NT2/D1 (cell line): Measurements from ENCODE around the gene ANKRD6.

Experiments used
- DNase-seq: peaks from one replicate; pipeline ENCODE4 v3.0.0-alpha.2; 2011; ENCODE audit warnings: low read depth, low spot score
- H3K27me3 ChIP-seq: 2 replicates; pipeline ENCODE4 v1.6.0; 2011; ENCODE audit warnings: mild to moderate bottlenecking; ENCODE audit not compliant: insufficient read length, insufficient read depth
- H3K36me3 ChIP-seq: 2 replicates; pipeline ENCODE4 v1.6.1; 2011; ENCODE audit warnings: mild to moderate bottlenecking, low read length, mixed read lengths; ENCODE audit not compliant: insufficient read depth, insufficient read length
- H3K4me1 ChIP-seq: 2 replicates; pipeline ENCODE4 v1.5.1; 2011; ENCODE audit not compliant: insufficient read depth, insufficient read length
- H3K4me3 ChIP-seq: 2 replicates; pipeline ENCODE4 v1.5.1; 2011; ENCODE audit warnings: low read depth; ENCODE audit not compliant: insufficient read length
- H3K9ac ChIP-seq: 2 replicates; pipeline ENCODE4 v1.6.0; 2011; ENCODE audit warnings: low read depth; ENCODE audit not compliant: insufficient read length
- H3K9me3 ChIP-seq: 2 replicates; pipeline ENCODE4 v1.5.1; 2011; ENCODE audit warnings: mild to moderate bottlenecking, low read length; ENCODE audit not compliant: insufficient read depth
- SUZ12 ChIP-seq: IDR thresholded peaks from 2 replicates; pipeline ENCODE4 v1.6.1; 2011; ENCODE audit not compliant: insufficient read length, insufficient read depth; ENCODE audit errors: extremely low read depth
- YY1 ChIP-seq: IDR thresholded peaks from 2 replicates; pipeline ENCODE4 v1.6.1; 2011; ENCODE audit not compliant: insufficient read length, insufficient read depth
- ZNF274 ChIP-seq: IDR thresholded peaks from 2 replicates; pipeline ENCODE4 v1.6.1; 2011; ENCODE audit warnings: mild to moderate bottlenecking, low read depth, low read length

Gene ANKRD6

DNA sequence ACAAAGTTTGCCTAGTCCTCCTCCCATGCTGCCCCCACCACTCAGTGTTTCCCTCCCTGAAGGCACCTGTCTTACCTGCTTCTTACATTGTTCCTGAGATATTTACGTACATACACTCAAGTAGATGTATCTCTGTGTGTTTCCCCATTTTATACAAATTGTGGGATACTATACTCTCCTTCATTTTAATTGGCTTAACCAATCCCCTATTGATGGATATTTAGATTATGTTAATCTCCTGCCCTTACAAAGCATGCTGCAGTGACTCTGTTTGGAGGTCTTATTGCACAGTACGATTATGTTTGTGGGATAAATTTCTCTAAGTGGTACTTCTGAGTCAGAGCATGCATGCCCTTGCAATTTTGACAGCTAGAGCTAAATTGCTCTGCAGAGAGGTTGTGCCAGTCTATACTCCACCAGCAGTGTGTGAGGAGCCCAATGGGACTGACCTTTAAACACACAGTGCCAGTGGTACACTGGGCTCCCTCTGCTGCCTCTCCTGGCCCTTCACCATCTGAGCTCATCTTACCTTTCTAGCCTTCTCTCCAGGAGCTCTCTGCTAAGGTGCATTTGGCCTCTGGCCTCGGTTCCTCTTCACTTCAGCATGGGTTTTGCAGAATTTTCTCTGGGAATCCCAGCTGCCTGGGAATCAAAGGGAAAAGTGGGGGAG is 148.2 kb downstream of the ANKRD6 start:
- TF ChIP-seq ZNF274, result no peak
- TF ChIP-seq SUZ12, result no peak
- no peak for TF ChIP-seq YY1

DNA sequence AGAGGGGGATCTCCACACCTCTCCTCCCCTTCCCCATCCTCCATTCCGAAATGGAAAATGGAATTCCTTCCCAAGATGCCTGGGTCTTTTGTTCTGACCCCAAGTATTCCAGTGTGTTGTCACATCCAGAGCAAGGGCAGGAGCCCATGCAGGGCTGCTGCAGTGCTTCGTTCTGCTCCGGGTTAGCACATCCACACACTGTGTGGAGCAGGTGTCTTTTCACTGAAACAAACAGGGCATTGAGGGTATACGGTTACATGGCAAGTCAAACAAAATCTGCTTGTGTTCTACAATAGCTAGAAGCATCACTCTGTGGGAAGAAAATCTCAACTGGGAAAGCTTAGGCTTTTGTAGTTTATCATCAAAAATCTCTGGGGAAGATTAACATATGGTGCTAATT is 148.7 kb downstream of the ANKRD6 start:
- Histone ChIP-seq H3K36me3 (no peaks in the 10 kb centered on the region), H3K4me3 (no peak overlapping the region), H3K4me1 (no peaks in the 10 kb centered on the region), H3K9me3 (no peaks in the 10 kb centered on the region), H3K27me3 (no peaks in the 10 kb centered on the region), H3K9ac (no peak overlapping the region)
- no peak for DNase-seq
- TF ChIP-seq YY1 (no peak), ZNF274 (no peak), SUZ12 (no peak)

More for the DNA sequence above, 148.2 kb downstream of the ANKRD6 start:
- Histone ChIP-seq H3K4me3 (no peak overlapping the region), H3K4me1 (no peaks in the 10 kb centered on the region), H3K27me3 (no peaks in the 10 kb centered on the region), H3K9ac (no peak overlapping the region), H3K36me3 (no peaks in the 10 kb centered on the region), H3K9me3 (no peaks in the 10 kb centered on the region)
- no peak for DNase-seq

DNA sequence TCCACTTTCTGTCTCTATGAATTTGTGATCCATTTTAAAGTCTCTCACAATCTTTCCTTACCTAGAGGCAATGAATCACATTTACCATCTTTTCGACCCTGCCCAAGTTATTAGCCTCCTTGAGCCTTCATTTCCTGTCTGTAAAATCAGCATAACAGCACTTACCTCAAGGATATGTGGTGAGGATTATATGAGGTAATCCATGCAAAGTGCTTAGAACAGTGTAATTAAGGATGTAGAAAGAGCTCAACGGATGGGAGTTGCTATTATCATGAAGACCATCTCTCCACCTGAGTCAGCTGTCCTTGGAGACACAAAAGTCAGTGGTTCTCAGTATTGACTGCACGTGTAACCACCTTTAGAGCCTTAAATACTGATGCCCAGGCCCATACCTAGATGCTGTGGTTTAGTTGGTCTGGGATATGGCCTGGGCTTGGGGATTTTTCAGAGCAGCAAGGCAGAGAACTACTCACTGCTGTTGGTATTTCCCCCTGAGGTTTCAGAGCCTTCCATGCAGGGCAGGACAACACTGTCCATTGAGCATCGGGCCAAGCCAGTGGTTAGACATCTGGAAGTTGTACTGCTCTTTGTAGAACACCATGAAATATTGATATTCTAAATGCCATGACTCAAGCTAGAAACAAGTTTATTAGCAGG is 149.8 kb downstream of the ANKRD6 start:
- Histone ChIP-seq H3K4me3 (no peak overlapping the region), H3K4me1 (no peaks in the 10 kb centered on the region), H3K36me3 (no peaks in the 10 kb centered on the region), H3K9me3 (no peaks in the 10 kb centered on the region), H3K27me3 (no peaks in the 10 kb centered on the region), H3K9ac (no peak overlapping the region)
- DNase-seq, result no peak
- TF ChIP-seq ZNF274, result no peak
- no peak for TF ChIP-seq SUZ12
- TF ChIP-seq YY1, result no peak

DNA sequence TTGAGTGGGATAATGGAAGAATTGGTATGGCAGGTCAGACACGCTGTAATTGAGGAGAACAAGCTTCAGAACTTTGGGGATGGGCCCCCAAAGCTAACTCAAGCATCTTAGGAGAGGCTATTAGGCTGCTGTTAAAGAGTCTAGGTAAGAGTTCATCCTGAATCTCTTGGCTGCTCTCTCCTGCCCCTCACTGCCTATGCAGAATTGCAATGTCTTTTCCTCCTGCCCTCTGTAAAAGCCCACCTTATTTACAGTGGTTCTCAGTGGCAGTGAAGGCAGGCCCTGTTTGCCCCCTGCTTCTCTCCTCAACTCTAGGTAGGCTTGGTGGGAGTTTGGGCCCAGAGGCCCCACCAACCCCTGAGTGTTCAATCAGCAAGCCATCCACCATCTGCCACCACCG is 150.6 kb downstream of the ANKRD6 start:
- no peak overlapping the region for H3K9ac ChIP-seq
- H3K4me1 ChIP-seq, result no peaks in the 10 kb centered on the region
- TF ChIP-seq ZNF274 (no peak), YY1 (no peak), SUZ12 (no peak)
- no peaks in the 10 kb centered on the region for H3K9me3 ChIP-seq
- no peaks in the 10 kb centered on the region for H3K36me3 ChIP-seq
- DNase-seq, result no peak
- no peaks in the 10 kb centered on the region for H3K27me3 ChIP-seq
- no peak overlapping the region for H3K4me3 ChIP-seq

DNA sequence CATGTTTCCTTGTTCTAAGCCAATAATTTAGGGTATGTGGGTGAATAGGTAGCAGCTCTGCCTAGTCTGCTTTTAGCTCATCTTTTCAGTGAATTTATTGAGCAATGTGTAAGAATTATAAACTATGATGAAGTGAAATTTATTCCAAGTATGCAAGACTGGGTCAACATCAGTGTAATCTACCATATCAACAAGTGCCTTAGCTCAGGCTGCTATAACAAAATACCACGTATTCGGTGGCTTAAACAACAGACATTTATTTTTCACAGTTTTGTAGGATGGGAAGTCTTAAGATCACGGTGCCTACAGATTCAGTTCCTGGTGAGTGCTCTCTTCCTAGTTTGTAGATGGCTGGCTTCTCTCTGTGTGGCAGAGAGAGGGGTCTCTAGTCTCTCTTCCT is 151.6 kb downstream of the ANKRD6 start:
- TF ChIP-seq SUZ12, result no peak
- TF ChIP-seq ZNF274, result no peak
- TF ChIP-seq YY1, result no peak
- Histone ChIP-seq H3K9ac (no peak overlapping the region), H3K4me1 (peaks cover 3% of the 10 kb centered on the region), H3K36me3 (no peaks in the 10 kb centered on the region), H3K4me3 (no peak overlapping the region), H3K9me3 (no peaks in the 10 kb centered on the region), H3K27me3 (no peaks in the 10 kb centered on the region)
- DNase-seq, result no peak

DNA sequence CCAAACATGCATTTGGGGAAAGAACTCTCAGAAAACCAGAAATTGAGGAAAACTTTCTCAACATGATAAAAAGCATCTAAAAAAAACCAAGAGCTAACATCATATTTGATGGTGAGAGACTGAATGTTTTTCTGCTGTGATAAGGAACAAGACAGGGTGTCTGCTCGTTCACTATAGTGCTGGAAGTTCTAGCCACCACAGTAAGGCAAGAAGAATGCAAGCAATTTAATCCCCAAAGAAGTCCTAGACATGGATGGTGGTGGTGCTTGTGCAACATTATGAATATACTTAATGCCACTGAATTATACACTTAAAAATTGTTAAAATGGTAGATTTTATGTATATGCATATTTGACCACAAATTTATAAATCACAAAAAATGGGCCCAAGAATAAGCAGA is 152.2 kb downstream of the ANKRD6 start:
- Histone ChIP-seq H3K9ac (no peak overlapping the region), H3K9me3 (no peaks in the 10 kb centered on the region), H3K4me3 (no peak overlapping the region), H3K36me3 (no peaks in the 10 kb centered on the region), H3K27me3 (no peaks in the 10 kb centered on the region), H3K4me1 (peaks cover 3% of the 10 kb centered on the region)
- no peak for DNase-seq
- TF ChIP-seq ZNF274, result no peak
- no peak for TF ChIP-seq SUZ12
- TF ChIP-seq YY1, result no peak

DNA sequence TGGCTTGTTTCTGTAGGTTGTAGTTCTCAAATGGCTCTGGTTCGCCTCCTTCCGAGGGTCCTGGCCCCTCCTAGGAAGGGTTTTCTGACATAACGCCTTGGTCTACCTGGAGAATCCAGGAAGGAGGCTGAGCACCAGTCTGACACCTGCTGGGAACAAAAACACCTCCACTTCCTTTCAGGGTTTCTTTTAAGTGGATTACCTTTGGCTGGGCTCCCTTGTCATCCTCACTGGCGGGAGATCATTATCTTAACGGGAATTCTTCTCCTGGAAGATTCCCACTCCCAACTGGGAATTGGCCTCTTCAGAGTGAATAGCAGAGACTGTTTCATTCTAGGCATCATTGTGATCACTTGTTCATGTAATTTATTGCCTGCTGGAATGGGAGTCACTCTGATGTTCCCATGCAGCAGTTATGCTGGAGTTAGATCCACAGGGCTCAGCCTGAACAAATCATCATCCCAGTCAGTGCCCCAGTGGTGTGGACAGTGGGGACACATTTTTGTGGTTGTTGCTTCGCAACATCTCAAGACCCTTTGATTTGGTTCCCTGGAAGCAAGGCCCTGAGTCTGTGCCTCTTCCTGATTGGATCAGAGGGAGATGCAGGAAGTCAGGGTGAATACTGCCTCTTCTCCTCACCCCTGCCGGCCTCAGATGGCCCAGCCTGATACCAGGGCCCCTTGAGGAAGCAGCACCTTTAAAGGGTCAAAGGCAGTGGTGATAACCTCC is 156.5 kb downstream of the ANKRD6 start:
- Histone ChIP-seq H3K4me1 (peaks cover 3% of the 10 kb centered on the region), H3K36me3 (no peaks in the 10 kb centered on the region), H3K9ac (no peak overlapping the region), H3K9me3 (no peaks in the 10 kb centered on the region), H3K27me3 (no peaks in the 10 kb centered on the region), H3K4me3 (no peak overlapping the region)
- no peak for DNase-seq
- TF ChIP-seq SUZ12 (no peak), ZNF274 (no peak), YY1 (no peak)
